Large intestine (tissue), 3 donors: ENCODE data around the gene SLC31A1. TPM values are rescaled to one million over a fixed set of nuclear protein-coding genes. Genes with fewer than 3 reads are reported as not detected.
A peak's percentile ranks its signal among the peaks of the same experiment; 100 is the strongest.

Experiments used
- DNase-seq, 2 donors: peaks; one replicate each; pipeline versions ENCODE4 v3.0.0 to v3.0.0-alpha.2; 2013
- H3K27ac ChIP-seq: one replicate; pipeline ENCODE4 v1.5.1; 2013; ENCODE audit warnings: low read length
- H3K27me3 ChIP-seq: 2 replicates; pipeline ENCODE4 v1.6.1; 2013; ENCODE audit warnings: low read length; ENCODE audit not compliant: control insufficient read depth, insufficient read depth
- H3K36me3 ChIP-seq: 2 replicates; pipeline ENCODE4 v1.6.1; 2013; ENCODE audit warnings: low read length; ENCODE audit not compliant: control insufficient read depth, insufficient read depth
- H3K4me1 ChIP-seq: one replicate; pipeline ENCODE4 v1.6.1; 2013; ENCODE audit warnings: low read length; ENCODE audit not compliant: control insufficient read depth, insufficient read depth
- H3K4me3 ChIP-seq: one replicate; pipeline ENCODE4 v1.5.1; 2013; ENCODE audit warnings: low read length
- H3K9me3 ChIP-seq: one replicate; pipeline ENCODE4 v1.6.1; 2013; ENCODE audit warnings: mild to moderate bottlenecking, low read depth, low read length, moderate library complexity; ENCODE audit not compliant: control insufficient read depth
- WGBS: methylation state at CpG from one replicate; pipeline ENCODE4 v1.1.5; 2013; ENCODE audit warnings: low lambda C conversion rate; ENCODE audit not compliant: insufficient coverage; 5-methylcytosine and 5-hydroxymethylcytosine counted together
- polyA plus RNA-seq: library from polyadenylated mRNA; unstranded; fragments of 120-200 nt; gene quantifications from one replicate; pipeline ENCODE4 v1.2.1, GENCODE V29; 2013

Gene SLC31A1
- polyA plus RNA-seq, 1 donor: 32.2 TPM

- H3K27me3 ChIP-seq: no peaks in the 10 kb centered on the region
- peaks cover 5% of the 10 kb centered on the region for H3K4me1 ChIP-seq
- no peak overlapping the region for H3K4me3 ChIP-seq
- no CpG with 5 or more reads among the region's 15 CpGs for whole genome bisulfite sequencing
- DNase-seq: no peak
- H3K36me3 ChIP-seq: peaks cover under 1% of the 10 kb centered on the region
- H3K9me3 ChIP-seq: peaks cover 4% of the 10 kb centered on the region
- no peak overlapping the region for H3K27ac ChIP-seq
These were observed 77.8 kb downstream of the SLC31A1 start for GRCh38 chr9:113298924-113299770.

GRCh38 chr9:113299800-113300292, 78.5 kb downstream of the SLC31A1 start:
- no peak overlapping the region for H3K27ac ChIP-seq
- no peaks in the 10 kb centered on the region for H3K27me3 ChIP-seq
- peak; percentile 70 to 84 for DNase-seq
- no peak overlapping the region for H3K4me3 ChIP-seq
- no peaks in the 10 kb centered on the region for H3K36me3 ChIP-seq
- peaks cover 4% of the 10 kb centered on the region for H3K9me3 ChIP-seq
- 60% methylated on average over 1 of the region's 8 CpGs for WGBS
- H3K4me1 ChIP-seq: peaks cover 5% of the 10 kb centered on the region

GRCh38 chr9:113301548-113301947, 80.2 kb downstream of the SLC31A1 start:
- no CpG with 5 or more reads among the region's 8 CpGs for WGBS
- no peaks in the 10 kb centered on the region for H3K36me3 ChIP-seq
- peaks cover 4% of the 10 kb centered on the region for H3K9me3 ChIP-seq
- H3K4me3 ChIP-seq: no peak overlapping the region
- no peaks in the 10 kb centered on the region for H3K27me3 ChIP-seq
- H3K4me1 ChIP-seq: peaks cover 5% of the 10 kb centered on the region
- DNase-seq: no peak
- no peak overlapping the region for H3K27ac ChIP-seq

- WGBS: no CpG with 5 or more reads among the region's 25 CpGs
- Histone ChIP-seq H3K4me1 (peaks cover 5% of the 10 kb centered on the region), H3K36me3 (no peaks in the 10 kb centered on the region), H3K27ac (no peak within 1 kb of the TSS), H3K9me3 (peaks cover under 1% of the 10 kb centered on the region), H3K27me3 (no peaks in the 10 kb centered on the region), H3K4me3 (no peak within 1 kb of the TSS)
- DNase-seq: peak; percentile 57 to 83
These were observed 81.6 kb downstream of the SLC31A1 start, which contains the start of gene RNF183 for GRCh38 chr9:113302792-113303418. TSS of gene RNF183 (minus strand) at chr9:113303376. CDS start at chr9:113298184, 5,192 bp downstream.

GRCh38 chr9:113306566-113306965, 85.2 kb downstream of the SLC31A1 start:
- H3K27me3 ChIP-seq: no peaks in the 10 kb centered on the region
- H3K4me3 ChIP-seq: no peak overlapping the region
- peaks cover 5% of the 10 kb centered on the region for H3K4me1 ChIP-seq
- 100% methylated on average over 1 of the region's 1 CpG for WGBS
- H3K9me3 ChIP-seq: no peaks in the 10 kb centered on the region
- DNase-seq: no peak
- H3K36me3 ChIP-seq: no peaks in the 10 kb centered on the region
- H3K27ac ChIP-seq: no peak overlapping the region

GRCh38 chr9:113307396-113307975, 86.1 kb downstream of the SLC31A1 start:
- Histone ChIP-seq H3K27me3 (no peaks in the 10 kb centered on the region), H3K27ac (no peak overlapping the region), H3K36me3 (no peaks in the 10 kb centered on the region), H3K4me3 (no peak overlapping the region), H3K4me1 (peaks cover 2% of the 10 kb centered on the region), H3K9me3 (no peaks in the 10 kb centered on the region)
- no CpG with 5 or more reads among the region's 8 CpGs for WGBS
- no peak for DNase-seq

- no peak overlapping the region for H3K4me3 ChIP-seq
- H3K9me3 ChIP-seq: no peaks in the 10 kb centered on the region
- 0% methylated on average over 1 of the region's 2 CpGs for WGBS
- DNase-seq: peak; percentile 21 to 43
- H3K27me3 ChIP-seq: no peaks in the 10 kb centered on the region
- H3K27ac ChIP-seq: no peak overlapping the region
- H3K36me3 ChIP-seq: no peaks in the 10 kb centered on the region
- H3K4me1 ChIP-seq: no peaks in the 10 kb centered on the region
These were observed 88.0 kb downstream of the SLC31A1 start for GRCh38 chr9:113309204-113309813.

- H3K4me1 ChIP-seq: no peaks in the 10 kb centered on the region
- WGBS: no CpG with 5 or more reads among the region's 3 CpGs
- H3K27me3 ChIP-seq: no peaks in the 10 kb centered on the region
- DNase-seq: no peak
- no peak overlapping the region for H3K4me3 ChIP-seq
- H3K9me3 ChIP-seq: no peaks in the 10 kb centered on the region
- no peaks in the 10 kb centered on the region for H3K36me3 ChIP-seq
- no peak overlapping the region for H3K27ac ChIP-seq
These were observed 89.2 kb downstream of the SLC31A1 start for GRCh38 chr9:113310538-113310937.

GRCh38 chr9:113311961-113312360, 90.6 kb downstream of the SLC31A1 start:
- H3K4me1 ChIP-seq: no peaks in the 10 kb centered on the region
- no peaks in the 10 kb centered on the region for H3K27me3 ChIP-seq
- no peak overlapping the region for H3K27ac ChIP-seq
- no peak overlapping the region for H3K4me3 ChIP-seq
- 100% methylated on average over 1 of the region's 3 CpGs for whole genome bisulfite sequencing
- no peaks in the 10 kb centered on the region for H3K9me3 ChIP-seq
- DNase-seq: no peak
- peaks cover 3% of the 10 kb centered on the region for H3K36me3 ChIP-seq

- no peak overlapping the region for H3K4me3 ChIP-seq
- no peaks in the 10 kb centered on the region for H3K9me3 ChIP-seq
- no peak overlapping the region for H3K27ac ChIP-seq
- DNase-seq: no peak
- H3K36me3 ChIP-seq: peaks cover 10% of the 10 kb centered on the region
- 92% methylated on average over 2 of the region's 5 CpGs for WGBS
- no peaks in the 10 kb centered on the region for H3K27me3 ChIP-seq
- H3K4me1 ChIP-seq: no peaks in the 10 kb centered on the region
These were observed 91.9 kb downstream of the SLC31A1 start for GRCh38 chr9:113313261-113313660.
